CD14-positive monocyte (primary cell): ENCODE results near the gene TARP.
A peak's percentile ranks its signal among the peaks of the same experiment; 100 is the strongest.

ENCODE experiments used
- DNase-seq, 3 donors: peaks; one replicate each; pipeline ENCODE4 v3.0.0-alpha.2; 2011 to 2022
- H2AFZ ChIP-seq: 2 replicates; pipeline ENCODE4 v1.6.0; 2012; ENCODE audit warnings: mild to moderate bottlenecking, low read depth, low read length, inconsistent platforms; ENCODE audit not compliant: insufficient read depth, poor library complexity, severe bottlenecking
- H3K27ac ChIP-seq, 2 donors: 1 replicate in 1 of 2; 2 replicates in 1 of 2; pipeline ENCODE4 v1.5.1; 2012 to 2013; ENCODE audit warnings: low read length in 2 of 2, control low read depth in 1 of 2, inconsistent platforms in 1 of 2, low read depth in 1 of 2, mild to moderate bottlenecking in 1 of 2
- H3K27me3 ChIP-seq, 2 donors: one replicate each; pipeline versions ENCODE4 v1.6.0 to v1.6.1; 2011 to 2013; ENCODE audit warnings: low read length in 2 of 2; ENCODE audit not compliant: control insufficient read depth in 2 of 2, insufficient read depth in 2 of 2
- H3K36me3 ChIP-seq, 2 donors: replicated peaks in 1 of 2; 1 replicate in 1 of 2; 2 replicates in 1 of 2; pipeline versions ENCODE4 v1.5.1 to v1.6.1; 2012 to 2013; ENCODE audit warnings: low read length in 2 of 2, control low read depth in 1 of 2, inconsistent platforms in 1 of 2, mild to moderate bottlenecking in 1 of 2; ENCODE audit not compliant: insufficient read depth in 2 of 2, control insufficient read depth in 1 of 2
- H3K4me1 ChIP-seq, 2 donors: 1 replicate in 1 of 2; 2 replicates in 1 of 2; pipeline versions ENCODE4 v1.5.1 to v1.6.1; 2012 to 2013; ENCODE audit warnings: low read length in 2 of 2, control low read depth in 1 of 2, inconsistent platforms in 1 of 2, mild to moderate bottlenecking in 1 of 2, moderate library complexity in 1 of 2; ENCODE audit not compliant: insufficient read depth in 2 of 2, control insufficient read depth in 1 of 2
- H3K4me2 ChIP-seq: replicated peaks from 2 replicates; pipeline ENCODE3; 2012; ENCODE audit warnings: low read length, moderate library complexity, mild to moderate bottlenecking; ENCODE audit not compliant: poor library complexity, severe bottlenecking; ENCODE audit errors: extremely low read depth
- H3K4me3 ChIP-seq, 3 experiments: fragments of 200-600 bp in 1 of 3; sonication (generic) in 1 of 3; replicated peaks in 1 of 3; 1 replicate in 2 of 3; 2 replicates in 1 of 3; pipeline ENCODE4 v1.5.1; 2011 to 2013; ENCODE audit warnings: low read length in 3 of 3, mild to moderate bottlenecking in 3 of 3, control low read depth in 2 of 3, low read depth in 2 of 3, inconsistent platforms in 1 of 3, moderate library complexity in 1 of 3
- H3K79me2 ChIP-seq: 2 replicates; pipeline ENCODE4 v1.6.0; 2012; ENCODE audit warnings: mild to moderate bottlenecking, control low read depth, inconsistent platforms, low read length, moderate library complexity; ENCODE audit not compliant: insufficient read depth
- H3K9ac ChIP-seq: 2 replicates; pipeline ENCODE4 v1.6.0; 2017; ENCODE audit warnings: low read length, mild to moderate bottlenecking; ENCODE audit not compliant: insufficient read depth, poor library complexity, severe bottlenecking
- H3K9me3 ChIP-seq, 2 donors: replicated peaks in 1 of 2; 1 replicate in 1 of 2; 2 replicates in 1 of 2; pipeline versions ENCODE4 v1.5.1 to v1.6.1; 2012 to 2013; ENCODE audit warnings: low read length in 2 of 2, control low read depth in 1 of 2; ENCODE audit not compliant: control insufficient read depth in 1 of 2, insufficient read depth in 1 of 2
- H4K20me1 ChIP-seq: 2 replicates; pipeline ENCODE4 v1.6.0; 2012; ENCODE audit warnings: mild to moderate bottlenecking, low read length, control low read depth, moderate library complexity; ENCODE audit not compliant: insufficient read depth
- H3K27ac Mint-ChIP-seq, 7 donors: one replicate each; pipeline ENCODE4 v1.8.0; 2020; ENCODE audit warnings: mild to moderate bottlenecking in 7 of 7, mixed read lengths in 7 of 7, moderate library complexity in 6 of 7, inconsistent platforms in 2 of 7
- H3K27me3 Mint-ChIP-seq, 3 donors: one replicate each; pipeline ENCODE4 v1.8.0; 2021 to 2022; ENCODE audit warnings: low read depth in 3 of 3, mild to moderate bottlenecking in 3 of 3, mixed read lengths in 3 of 3, moderate library complexity in 3 of 3, inconsistent platforms in 1 of 3
- H3K36me3 Mint-ChIP-seq, 2 donors: one replicate each; pipeline ENCODE4 v1.8.0; 2020; ENCODE audit warnings: mixed read lengths in 2 of 2, inconsistent platforms in 1 of 2, mild to moderate bottlenecking in 1 of 2
- H3K4me1 Mint-ChIP-seq: one replicate; pipeline ENCODE4 v1.8.0; 2020; ENCODE audit warnings: mild to moderate bottlenecking, mixed read lengths
- H3K4me3 Mint-ChIP-seq, 2 donors: one replicate each; pipeline ENCODE4 v1.8.0; 2020; ENCODE audit warnings: mild to moderate bottlenecking in 2 of 2, mixed read lengths in 2 of 2, moderate library complexity in 1 of 2
- H3K9me3 Mint-ChIP-seq, 7 donors: one replicate each; pipeline ENCODE4 v1.8.0; 2020 to 2022; ENCODE audit warnings: mixed read lengths in 7 of 7, mild to moderate bottlenecking in 6 of 7, moderate library complexity in 6 of 7, inconsistent platforms in 2 of 7
- CTCF ChIP-seq: fragments of 200-600 bp; IDR thresholded peaks from one replicate; pipeline ENCODE4 v1.8.0; 2022; ENCODE audit warnings: antibody characterized with exemption, mild to moderate bottlenecking
- WGBS: methylation state at CpG from one replicate; pipeline ENCODE4 v1.1.5; 2013; ENCODE audit warnings: missing lambda C conversion rate; ENCODE audit not compliant: insufficient coverage; 5-methylcytosine and 5-hydroxymethylcytosine counted together
- intact Hi-C, 2 donors: fragments of 100-400 bp; cut with micrococcal nuclease; formaldehyde crosslinking; loops; one replicate each; pipeline versions ENCODE4 v1.15.0 to v1.15.1; 2023

The TARP gene

GRCh38 chr7:38299275-38299931, 26.0 kb upstream of the TARP start:
- Histone ChIP-seq H3K27ac (no peak overlapping the region), H3K9ac (no peak overlapping the region), H3K4me1 (peaks cover 7 to 8% of the 10 kb centered on the region in 2 donors), H4K20me1 (no peaks in the 10 kb centered on the region), H3K79me2 (no peaks in the 10 kb centered on the region), H3K9me3 (no peaks in the 10 kb centered on the region), H3K4me3 (no peak overlapping the region), H3K4me2 (peak overlapping the region; percentile 5), H3K27me3 (no peaks in the 10 kb centered on the region), H2AFZ (peak overlapping the region; percentile 66), H3K36me3 (no peaks in the 10 kb centered on the region)
- Mint-ChIP-seq H3K9me3 (no peaks in the 10 kb centered on the region), H3K27ac (no peak overlapping the region), H3K4me1 (peaks cover 21% of the 10 kb centered on the region), H3K4me3 (no peak overlapping the region), H3K36me3 (no peaks in the 10 kb centered on the region), H3K27me3 (peaks cover 0 to 4% (median 0%) of the 10 kb centered on the region in 3 donors)
- WGBS = 6% methylated on average over 5 of the region's 9 CpGs
- TF ChIP-seq CTCF = no peak
- no peak for DNase-seq
- intact Hi-C loops = no loop called here

- H3K9me3 Mint-ChIP-seq = no peaks in the 10 kb centered on the region
- Histone ChIP-seq H3K4me3 (no peak overlapping the region), H3K9ac (no peak overlapping the region), H4K20me1 (no peaks in the 10 kb centered on the region), H3K79me2 (no peaks in the 10 kb centered on the region), H2AFZ (no peak overlapping the region), H3K9me3 (no peaks in the 10 kb centered on the region), H3K36me3 (no peaks in the 10 kb centered on the region), H3K4me2 (no peak overlapping the region), H3K4me1 (peaks cover 7 to 8% of the 10 kb centered on the region in 2 donors), H3K27me3 (no peaks in the 10 kb centered on the region), H3K27ac (no peak overlapping the region)
- no peak for DNase-seq
- H3K27ac Mint-ChIP-seq = peak overlapping the region in 1 of 7 donors; percentile 11
- H3K36me3 Mint-ChIP-seq = no peaks in the 10 kb centered on the region
- intact Hi-C loops = no loop called here
- H3K27me3 Mint-ChIP-seq = peaks cover 0 to 2% (median 0%) of the 10 kb centered on the region in 3 donors
- no peak for TF ChIP-seq CTCF
- H3K4me3 Mint-ChIP-seq = no peak overlapping the region
- peaks cover 17% of the 10 kb centered on the region for H3K4me1 Mint-ChIP-seq
- 100% methylated on average over 1 of the region's 5 CpGs for WGBS
Observed at GRCh38 chr7:38296059-38296857, 22.8 kb upstream of the TARP start.
